UCSD-AML1 (cell line): ENCODE measurements around the gene PIEZO2.

Source experiments
- DNase-seq: peaks from one replicate; lab custom pipeline; 2025; ENCODE audit not compliant: unreplicated experiment; lab: John Stamatoyannopoulos, UW

Gene PIEZO2

DNA sequence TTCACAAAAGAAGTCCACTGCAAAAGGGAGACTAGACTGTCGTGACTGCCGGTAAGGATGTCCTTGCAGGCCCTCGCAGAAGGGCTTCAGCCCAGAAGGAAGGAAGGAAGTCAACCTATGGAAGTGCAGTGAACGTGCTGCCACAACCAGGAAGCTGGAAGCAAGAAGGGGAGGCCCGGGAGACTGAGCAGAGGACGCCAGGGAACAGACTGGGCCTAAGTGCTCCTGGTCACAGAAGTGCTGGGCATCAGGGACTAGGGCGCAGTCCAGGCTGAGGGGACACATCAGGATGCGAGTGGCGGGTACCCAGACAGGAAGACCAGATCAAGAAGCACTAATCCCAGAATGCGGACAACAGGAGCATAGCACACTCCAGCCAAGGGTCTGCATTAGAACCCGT, 78.8 kb downstream of the PIEZO2 start:
- DNase-seq, result no peak

DNA sequence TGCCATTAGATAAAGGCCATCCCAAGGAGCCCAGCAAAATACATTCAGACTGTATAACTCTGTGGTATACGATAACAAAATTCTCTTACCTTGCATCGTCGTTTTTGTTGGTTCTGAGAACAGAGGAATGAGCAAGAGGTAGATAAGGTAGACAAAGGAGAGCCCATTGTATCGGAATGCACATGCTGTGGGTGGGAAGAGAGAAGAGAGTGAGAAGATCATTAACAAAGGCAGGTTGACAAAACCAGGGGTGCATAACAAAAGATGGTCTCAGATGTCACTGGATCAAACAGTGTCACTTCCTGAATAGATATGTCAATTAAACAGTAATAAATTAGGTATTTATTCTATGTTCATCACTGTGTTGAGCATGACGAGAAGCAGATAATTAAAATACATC, 83.3 kb downstream of the PIEZO2 start:
- DNase-seq, result no peak

DNA sequence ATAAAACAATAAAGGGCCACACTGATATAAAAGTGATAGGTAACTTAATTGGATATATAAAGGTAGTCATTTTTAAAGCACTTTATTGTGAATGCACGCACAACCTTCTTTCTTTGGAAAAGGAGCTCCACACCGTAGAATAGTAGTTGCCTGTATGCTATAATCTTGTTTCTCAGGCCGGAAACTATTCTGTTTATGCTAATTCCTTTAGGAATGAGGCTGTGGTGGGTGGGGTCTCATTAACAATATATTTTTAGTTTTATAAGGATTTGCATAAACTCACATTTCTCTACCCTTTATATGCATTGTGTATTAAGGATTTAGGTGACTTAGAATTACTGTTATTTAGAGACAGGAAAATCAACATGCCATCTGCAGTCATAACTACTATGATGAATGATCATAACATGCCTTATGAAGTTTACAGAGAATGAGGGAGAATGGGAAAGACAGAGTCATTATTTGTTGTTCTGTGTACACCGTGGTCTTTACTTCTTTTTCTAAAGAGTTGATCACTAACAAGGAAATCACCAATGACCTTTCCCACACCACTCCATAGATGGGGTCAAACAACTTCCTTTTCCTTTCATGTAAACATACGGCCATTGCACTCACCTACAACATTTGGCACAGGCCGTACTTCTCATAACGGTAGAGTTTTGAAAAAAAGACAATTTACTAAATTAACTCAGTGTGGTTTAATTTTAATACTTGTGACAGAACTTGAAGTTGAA, 84.5 kb downstream of the PIEZO2 start:
- DNase-seq, result no peak

DNA sequence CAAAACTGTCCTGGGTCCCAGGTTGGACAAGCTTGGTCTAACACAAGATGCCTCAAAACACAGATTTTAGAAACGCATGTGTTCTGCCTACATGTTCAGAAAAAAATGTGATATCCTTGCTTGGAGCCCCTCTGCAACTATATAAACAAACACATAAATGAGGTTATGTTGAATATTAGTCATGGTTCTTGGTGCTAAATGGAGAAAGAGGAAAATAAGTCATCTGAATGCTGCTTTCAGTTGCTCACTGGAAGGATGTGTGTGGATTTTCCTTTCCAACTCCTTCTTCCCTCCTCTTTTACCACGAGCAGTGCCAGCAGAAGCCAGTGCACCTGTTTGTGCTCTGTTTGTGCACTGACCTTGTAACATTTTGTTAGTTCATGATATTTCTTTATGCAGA, 85.3 kb downstream of the PIEZO2 start:
- DNase-seq, result no peak

DNA sequence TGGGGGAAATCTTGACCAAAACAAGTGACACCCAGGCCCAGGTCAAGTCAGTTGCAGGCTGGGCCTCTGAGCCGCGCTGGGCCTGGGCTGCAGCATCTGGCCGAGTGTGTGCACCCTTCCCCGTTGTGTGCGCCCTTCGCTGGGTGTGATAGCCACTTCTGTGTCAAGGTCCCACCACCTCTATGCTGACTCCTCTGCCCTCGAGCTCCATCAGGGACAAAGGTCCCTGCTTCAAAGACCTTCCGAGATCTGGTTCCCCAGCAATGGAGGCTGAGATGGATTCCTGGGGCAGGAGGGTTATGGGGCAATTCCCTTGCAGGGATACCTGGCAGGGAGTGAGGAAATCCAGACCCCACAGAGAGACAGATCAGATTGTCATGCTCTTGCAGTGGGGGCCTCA, 93.6 kb downstream of the PIEZO2 start:
- no peak for DNase-seq

DNA sequence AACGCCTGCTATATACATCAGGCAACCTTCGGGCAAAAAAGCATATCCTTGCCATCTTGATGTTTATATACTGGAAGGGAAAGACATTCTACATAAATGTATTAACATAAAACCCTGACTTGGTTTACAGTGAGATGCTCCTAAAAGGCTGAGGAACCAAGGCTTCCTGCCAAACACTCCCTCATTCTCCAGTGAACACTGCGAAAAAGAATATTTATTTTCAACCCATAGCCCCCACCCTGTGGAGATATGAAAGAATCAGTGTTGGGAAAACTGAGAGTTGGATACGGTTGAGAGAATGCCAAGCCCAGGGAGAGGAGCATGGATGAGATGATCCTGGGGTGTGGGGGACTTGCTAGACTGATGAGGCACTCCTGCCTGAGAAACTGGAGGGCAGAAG, 94.9 kb downstream of the PIEZO2 start:
- no peak for DNase-seq

DNA sequence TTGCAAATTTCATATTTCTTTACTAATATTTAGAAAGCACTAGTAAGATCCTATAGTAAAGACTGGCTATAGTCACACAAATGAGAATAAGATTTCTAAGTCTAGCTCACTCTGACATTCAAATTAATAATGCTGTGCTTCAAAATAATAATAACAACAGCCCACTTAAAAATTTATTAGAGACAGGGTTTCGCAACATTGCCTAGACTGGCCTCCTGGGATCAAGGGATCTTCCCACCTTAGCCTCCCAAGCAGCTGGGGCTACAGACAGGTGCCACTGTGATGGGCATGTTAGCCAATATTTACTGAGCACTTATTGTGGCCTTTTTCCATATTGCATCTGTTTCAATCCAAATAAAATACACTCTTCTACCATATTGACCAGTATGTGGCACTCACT, 96.1 kb downstream of the PIEZO2 start:
- DNase-seq, result no peak

DNA sequence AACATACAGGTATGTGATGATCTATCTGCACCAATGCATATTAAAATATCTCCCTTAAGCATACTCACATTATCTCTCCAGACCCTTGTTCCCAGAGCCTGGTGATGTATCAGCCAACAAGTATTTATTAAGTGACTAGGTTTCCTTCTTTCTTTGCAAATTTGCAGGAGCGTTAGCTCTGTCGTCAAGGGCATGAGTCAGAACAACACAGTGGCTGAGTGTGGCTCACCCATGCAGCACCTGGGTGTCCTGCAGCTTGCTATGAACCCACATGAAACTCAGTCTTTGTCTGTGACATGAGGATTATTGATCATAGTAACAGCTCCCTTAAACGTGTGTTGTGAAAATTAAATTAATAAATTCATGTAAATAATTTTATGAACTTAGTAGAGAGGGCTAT, 96.6 kb downstream of the PIEZO2 start:
- no peak for DNase-seq

DNA sequence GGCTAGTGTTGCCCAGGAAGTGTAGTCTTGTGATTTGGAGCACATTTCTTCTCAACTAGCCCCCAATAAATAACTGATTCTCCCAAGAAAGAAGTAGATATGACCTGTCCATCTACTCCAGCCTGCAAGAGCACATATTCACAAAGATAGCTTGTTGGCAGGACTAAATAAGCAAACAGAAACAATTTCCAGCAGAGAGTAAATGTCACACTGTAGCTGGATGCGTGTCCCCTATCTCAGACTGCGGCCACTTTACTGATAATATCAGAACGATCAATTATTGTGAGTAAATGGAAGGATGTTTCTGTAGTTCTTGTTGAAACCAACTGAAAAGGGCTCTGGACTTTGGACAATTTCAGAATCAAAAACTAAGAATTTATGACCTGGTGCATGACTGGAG, 97.9 kb downstream of the PIEZO2 start:
- no peak for DNase-seq

DNA sequence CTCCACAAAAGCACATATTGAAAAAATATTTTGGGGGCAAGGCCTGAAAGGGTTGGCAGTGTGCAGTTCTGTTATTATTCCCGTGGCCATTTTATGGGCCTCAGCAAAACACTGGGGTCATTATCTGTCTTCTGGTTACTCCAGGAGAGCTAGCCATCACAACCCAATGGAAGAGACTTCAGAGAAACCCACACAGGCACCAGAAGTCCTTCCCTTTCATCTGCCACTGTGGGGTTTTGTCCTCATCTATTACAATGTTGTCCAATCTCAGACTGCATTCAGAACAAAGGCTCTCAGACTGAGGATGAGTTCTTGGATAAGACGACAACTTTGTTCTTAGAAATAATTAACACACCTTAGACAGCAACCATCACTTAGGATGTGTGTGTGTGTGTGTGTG, 98.4 kb downstream of the PIEZO2 start:
- no peak for DNase-seq

DNA sequence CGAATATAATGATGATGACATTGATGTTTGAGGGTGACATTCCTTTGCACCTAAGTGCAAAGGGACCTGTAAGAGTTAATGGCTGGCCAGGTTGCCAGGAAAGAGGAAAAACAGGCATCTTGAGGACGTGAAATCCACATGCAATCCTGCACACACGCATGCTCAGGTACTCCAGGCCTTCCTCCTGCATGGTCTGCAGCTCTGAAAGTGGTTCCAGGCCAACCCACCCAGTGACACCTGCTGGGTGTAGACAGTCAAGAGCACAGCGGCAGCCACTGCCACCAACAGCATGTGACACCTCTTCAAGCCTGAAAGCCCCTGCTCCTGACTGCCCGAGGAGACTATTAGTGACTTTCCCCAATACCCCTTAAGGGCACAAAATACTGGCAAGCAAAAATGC, 101.6 kb downstream of the PIEZO2 start:
- no peak for DNase-seq

DNA sequence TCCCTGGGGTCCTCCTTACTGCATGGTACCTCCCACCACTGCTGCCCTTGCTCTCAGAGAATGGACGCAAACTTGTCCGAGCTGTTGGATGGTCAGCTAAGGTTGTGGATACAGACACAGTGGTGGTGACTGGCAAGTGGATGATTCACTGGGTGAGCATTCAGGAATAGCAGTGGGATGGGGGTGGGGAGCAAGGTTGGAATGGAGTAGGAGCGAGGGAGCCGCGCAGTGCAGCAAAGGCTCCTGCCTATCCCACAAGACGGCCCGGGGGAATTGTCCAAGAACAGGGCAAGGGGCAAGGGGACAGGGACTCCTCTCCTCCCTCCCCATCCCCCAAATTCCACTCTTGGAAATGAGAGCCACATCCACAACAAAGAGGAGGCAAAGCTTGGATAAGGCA, 102.2 kb downstream of the PIEZO2 start:
- no peak for DNase-seq

DNA sequence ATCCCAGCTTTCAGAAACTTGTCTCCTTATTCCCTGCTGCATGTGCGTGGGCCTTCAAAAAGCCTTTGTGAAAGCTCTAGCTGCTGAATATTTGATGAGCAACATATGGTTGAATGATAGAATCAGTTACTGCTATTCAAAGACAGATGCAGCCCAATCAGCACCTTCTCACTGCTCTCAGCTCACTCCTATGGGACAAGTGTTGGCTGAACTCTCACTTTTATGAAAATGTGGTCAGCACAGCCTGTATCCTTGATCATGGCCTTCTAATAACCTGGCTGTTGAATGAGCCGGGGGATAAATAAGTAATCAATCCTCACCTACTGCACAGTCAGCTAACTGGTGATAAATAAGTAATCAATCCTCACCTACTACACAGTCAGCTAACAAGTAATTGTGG, 103.2 kb downstream of the PIEZO2 start:
- DNase-seq, result no peak

DNA sequence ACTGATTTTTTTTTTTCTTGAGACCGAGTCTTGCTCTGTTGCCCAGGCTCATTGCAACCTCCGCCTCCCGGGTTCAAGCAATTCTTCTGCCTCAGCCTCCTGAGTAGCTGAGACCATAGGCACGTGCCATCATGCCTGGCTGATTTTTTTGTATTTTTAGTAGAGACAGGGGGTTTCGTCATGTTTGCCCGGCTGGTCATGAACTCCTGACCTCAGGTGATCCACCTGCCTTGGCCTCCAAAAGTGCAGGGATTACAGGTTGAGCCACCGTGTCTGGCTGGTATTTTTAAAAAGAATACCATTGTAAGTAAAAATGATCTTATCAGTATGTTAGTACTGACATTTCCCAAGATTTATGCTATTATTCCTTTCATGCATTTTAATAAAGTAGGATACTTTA, 105.7 kb downstream of the PIEZO2 start:
- DNase-seq, result no peak

DNA sequence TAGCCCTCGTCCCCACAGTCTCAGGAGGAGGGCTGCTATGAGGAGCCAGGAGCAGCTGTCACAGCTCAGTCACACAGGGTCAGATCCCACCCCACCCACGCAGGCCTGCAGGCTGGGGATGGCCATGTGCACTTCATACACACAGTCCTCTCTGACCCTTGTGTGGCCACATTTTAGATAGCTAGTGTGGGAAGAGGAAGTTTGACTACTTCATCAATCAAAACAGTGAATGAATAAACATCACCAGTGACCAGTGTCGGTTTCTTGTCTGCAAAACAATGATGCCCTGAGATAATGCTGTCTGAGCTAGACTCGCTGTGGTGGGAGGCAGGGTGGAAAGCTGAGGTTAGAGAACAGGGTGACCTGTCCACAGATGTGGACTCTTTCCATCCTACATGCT, 107.1 kb downstream of the PIEZO2 start:
- no peak for DNase-seq

DNA sequence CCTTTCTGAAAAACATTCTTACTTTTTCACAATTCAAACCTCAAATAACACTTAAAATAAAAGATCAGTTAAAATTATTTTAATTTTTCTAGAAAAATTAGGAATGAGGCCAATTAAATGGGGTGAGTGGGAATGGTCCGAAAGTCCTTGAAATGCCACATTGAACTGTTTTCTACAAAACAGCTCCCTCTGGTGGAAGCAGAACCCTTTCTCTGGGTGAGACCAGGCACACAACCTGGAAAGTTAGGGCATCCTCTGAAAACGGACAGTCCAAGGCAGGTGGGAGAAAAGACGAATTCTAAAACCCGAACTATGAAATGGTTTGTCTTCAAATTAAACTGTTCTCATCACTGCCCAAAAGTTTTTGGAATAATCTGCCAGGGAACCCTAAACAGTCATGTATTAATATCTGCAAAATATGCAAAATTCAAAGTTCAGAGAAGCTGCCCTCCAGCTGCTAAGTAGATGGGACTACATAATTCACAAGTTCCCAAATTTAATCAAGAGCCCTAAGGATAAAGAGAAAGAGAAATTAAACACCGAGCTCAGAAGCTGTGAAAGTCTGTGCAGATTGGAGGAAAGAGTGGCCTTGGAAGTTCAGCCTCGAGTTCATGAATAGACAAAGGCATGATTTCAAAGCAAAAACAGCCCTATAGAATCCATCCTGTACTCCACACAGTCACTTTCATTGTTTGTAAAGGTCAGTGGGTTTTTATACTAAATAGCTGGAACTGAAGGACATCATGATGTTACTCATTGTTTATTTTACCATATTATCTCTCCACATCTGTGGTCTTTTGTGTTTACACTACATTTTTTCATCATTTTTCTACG, 108.3 kb downstream of the PIEZO2 start:
- no peak for DNase-seq

DNA sequence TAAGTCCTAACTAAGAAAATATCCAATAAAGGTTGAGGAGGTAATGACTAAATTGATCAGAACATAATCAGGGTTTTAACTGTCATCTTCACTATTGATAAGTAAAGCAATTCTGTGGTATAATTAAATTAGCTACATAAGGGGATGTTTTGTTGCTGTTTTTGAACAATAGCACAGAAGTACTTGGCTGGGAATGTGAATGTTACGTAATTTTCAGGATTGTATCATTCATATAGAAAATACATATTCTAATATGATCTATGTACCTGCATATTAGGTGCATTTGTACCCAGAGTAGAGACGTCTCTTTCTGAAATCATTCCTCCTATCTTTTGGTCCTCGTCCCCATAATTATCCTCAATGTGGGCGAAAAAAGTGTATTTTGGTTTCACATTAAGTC, 109.0 kb downstream of the PIEZO2 start:
- DNase-seq, result no peak

DNA sequence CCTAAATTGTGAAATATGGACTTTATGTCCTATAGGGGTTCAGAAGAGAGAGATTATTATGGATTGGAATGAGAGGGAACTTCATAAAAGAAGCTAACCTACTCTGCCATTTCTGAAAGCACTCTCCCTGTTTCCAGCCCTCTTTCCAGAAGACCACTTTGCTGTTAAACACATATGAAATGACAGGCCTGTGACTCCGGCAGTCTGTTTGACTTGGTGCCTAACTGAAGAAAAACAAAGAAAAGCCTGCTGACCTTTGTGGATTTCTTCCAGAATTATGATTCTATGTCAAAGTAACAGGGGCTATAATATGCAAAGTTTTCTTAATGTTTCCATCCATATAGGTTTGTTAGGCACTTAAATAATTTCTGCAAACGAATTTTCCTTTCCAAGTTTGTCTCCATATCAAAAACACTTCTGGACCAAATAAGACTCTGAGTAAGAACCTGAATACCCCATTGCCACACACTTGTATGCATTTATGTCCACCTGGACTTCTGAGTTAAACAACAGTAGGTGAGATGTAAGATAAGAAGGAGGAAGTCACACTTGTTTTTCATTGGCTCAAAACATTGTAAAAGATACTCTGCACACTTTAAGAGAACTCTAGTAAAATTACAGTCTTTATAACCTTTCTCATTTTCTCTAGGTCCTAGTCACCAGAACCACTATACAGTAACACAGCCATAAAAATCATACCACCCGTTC, 111.7 kb downstream of the PIEZO2 start:
- DNase-seq, result no peak

DNA sequence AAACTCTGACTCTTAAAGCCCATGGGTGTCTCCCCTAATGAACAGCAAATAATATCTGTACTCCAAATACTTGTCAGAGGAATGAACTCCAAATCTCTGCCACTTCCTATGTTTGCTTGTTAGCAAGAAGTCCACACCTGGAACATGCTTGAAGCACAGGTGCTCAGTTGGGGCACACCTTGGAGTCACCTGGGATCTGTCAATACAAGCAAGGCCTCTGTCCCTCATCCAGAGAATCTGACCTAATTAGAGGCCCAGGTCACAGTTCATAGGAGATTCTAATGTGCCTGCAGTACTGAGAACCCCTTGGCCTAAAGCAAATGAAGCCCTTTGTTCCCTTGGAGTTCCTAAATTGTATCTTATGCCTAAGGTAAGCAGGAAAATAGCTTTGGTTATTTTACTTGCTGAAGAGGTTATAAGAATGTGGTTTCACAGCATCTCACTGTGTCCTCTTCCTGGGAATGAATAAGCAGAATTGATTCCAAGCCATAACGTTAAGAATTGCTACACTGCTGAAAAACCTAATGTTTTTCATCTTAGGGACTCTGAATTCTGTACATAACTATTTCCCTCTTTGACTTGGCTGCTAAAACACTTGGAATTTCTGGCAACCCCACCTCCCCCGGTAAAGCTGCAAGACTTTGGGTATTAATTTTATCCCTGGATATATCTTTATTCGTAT, 113.4 kb downstream of the PIEZO2 start:
- no peak for DNase-seq

DNA sequence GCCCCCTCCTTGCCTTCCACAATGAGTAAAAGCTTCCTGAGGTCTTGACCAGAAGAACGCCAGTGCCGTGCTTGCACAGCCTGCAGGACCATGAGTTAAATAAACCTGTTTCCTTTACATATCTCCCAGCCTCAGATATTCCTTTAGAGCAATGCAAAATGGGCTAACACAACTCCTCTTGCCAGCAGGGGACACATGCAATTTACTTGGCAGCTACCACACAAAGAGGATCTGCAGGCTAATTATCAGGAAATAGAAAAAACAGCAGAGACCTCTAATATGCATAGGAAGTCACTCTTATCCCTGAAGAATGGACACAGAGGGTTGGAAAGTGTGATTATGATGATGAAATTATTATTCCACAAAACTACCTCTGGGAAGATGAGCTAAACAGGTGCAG, 114.0 kb downstream of the PIEZO2 start:
- no peak for DNase-seq

DNA sequence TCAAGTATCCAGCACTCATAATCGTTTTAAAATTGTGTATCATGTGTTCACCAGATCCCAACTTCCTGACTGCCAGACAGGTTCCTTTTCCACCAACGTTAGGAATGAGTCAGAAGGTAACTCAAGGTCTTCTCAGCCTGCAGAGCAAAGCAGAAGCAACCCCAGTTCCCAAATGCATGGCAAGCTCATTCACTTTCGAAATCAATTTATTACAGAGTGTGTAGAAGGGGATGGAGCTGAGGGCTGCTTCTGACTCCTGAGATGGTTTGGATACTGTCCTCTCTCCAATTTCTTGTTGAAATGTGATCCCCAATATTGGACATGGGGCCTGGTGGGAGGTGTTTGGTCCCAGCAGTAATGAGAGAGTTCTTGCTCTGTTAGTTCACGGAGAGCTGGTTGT, 114.5 kb downstream of the PIEZO2 start:
- DNase-seq, result no peak

DNA sequence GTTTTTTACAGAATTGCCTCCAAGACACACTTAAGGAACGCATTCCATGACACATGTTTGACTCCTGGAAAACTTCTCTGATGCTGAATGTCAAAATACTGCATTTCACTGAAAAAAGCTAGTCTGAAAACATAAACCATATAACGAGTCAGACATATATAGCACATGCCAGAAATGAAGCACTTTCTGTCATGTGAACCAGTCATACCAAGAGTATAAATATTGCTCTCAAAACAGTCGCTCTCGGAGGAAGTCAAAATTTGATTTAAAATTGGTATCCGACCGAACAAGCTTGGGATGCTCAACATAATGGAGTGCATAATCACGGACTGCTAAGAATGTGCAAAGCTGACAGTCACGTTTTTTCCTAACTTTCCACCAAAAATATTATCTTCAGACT, 115.9 kb downstream of the PIEZO2 start:
- DNase-seq, result no peak
